ENCODE results near the gene RPTOR.

RPTOR gene

DNA sequence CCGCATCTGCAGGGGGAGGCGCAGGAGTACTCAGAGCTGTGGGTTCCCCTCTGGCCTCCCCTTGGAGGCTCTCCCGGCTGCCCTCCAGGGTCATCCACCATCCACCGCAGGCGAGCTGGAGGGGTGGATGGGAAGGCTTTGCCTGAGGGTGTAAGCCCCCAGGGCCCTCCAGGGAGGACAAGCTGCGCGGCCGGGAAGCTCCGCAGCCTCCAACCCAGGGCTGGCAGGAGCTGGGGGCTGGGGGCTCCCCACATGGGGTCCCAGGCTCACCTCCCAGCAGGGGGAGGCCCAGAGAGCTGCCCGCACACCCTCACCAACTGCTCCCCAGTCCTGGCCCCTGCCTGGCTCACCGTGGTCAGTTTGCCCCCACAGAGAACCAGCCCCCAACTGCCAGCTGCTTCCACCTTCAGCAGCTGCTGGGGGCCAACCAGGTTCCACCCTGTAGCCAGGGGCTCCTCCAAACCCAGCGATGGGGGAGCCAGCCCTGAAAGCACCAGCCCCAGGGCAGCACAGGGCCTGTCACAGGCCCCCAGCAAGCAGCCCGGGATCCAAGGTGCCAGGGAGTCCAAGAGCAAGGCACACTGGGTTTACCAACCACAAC is 427.2 kb downstream of the RPTOR start:
- no peak for DNase-seq

DNA sequence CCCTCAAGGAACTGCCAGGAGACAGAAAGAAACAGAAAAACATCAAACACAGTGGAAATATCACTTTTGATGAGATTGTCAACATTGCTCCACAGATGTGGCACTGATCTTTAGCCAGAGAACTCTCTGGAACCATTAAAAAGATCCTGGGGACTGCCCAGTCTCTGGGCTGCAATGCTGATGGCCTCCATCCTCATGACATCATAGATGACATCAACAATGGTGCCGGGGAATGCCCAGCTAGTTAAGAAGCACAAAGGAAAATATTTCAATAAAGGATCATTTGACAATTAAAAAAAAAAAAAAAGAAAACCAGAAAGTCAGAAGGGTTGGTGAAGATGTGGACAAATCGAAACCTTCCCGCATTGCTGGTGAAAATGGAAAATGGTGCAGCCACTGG is 432.1 kb downstream of the RPTOR start:
- no peak for DNase-seq

DNA sequence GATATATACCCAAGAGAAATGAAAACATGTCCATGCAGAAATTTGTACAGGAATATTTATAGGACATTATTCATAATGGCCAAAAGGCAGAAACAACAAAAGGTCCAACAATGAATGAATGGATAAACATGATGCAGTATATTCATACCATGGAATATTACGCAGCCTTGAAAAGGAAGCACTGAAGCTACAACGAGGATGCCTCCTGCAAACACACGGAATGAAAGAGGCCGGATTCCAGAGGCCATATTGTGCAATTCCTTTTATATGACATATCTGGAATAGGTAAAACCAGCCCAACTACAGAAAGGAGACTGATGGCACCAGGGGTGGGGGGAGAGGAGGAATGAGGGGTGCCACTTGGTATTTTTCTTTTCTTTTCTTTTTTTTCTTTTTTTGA is 432.5 kb downstream of the RPTOR start:
- DNase-seq = no peak

DNA sequence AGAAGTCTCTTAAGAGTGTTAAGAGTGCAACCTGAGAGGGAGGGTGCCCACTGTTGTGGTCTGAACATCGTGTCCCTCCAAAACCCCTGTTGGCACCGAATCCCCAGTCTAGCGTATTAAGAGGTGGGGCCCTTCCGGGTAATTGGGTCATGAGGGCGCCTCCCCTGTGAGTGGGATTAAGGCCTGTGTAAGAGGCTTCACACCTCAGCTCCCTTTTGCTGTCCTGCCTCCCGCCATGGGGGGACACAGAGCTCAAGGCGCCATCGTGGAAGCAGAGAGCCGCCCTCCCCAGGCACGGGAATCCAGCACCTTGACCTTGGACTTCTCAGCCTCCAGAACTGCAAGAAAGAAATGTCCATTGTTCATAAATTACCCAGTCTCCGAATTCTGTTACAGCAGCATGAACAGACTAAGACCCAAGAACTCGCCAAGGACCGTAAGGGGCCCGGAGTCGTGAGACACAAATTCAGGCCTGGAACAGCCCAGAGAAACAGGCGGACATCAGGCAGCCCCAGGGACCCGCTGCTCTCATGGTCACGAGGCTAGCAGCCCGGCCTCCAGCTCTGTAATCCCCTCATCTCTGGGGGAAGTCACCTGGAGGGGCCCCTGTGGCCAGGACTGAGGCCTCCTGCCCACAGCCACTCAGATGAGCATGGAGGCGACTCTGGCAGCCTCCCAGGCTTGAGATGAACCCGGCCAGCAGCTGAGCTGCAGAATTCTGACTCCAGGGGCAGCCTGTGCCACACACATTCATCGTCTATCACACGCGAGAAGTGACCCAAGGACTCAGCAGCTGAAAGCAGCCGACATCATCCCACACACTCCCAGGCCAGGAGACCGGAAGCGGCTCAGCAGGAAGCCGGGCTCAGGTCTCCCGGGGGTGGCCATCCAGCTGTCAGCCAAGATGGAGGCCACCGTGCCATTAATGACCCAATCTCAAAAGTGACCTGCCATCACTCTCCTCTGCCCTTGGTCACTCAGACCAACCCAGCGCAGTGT is 434.2 kb downstream of the RPTOR start:
- DNase-seq = no peak

DNA sequence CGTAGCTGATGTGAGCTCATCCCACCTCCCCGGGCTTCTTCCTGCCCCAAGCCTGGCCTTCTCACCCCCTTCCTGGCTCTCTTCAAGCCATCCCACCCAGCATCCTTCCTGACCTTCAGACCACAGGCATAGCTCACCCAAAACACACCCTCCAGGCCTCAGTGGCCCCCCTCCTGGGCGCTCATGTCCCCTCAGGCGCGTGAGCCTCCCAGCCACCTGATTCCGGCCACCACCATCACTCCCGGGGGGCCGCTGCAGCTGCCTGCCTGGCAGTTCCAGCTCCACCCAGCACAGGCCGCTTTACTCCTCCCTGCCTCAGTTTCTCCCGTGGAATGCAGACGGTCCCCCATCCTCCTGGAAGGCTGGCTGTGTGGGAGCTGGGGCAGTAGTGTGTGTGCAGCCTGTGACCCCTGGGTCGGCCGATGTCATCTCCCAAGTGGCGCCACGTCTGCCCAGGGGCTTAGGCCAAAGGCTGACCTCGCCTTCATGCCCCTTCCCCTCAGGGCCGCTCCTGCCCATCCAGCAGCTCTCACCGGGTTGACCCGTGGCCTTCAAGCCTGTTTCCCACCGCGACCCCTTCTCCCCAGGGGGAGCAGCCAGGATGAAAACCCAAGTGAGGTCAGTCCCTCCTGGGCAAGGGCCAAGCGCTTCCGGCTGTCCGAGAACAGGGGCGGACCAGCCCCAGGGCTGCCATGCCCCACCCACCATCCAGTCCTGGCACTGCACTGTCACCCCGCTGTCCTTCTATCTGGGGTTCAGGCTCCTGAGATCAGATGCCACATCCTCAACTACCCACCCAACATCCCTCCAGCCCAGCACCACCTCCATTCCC is 435.1 kb downstream of the RPTOR start:
- no peak for DNase-seq

DNA sequence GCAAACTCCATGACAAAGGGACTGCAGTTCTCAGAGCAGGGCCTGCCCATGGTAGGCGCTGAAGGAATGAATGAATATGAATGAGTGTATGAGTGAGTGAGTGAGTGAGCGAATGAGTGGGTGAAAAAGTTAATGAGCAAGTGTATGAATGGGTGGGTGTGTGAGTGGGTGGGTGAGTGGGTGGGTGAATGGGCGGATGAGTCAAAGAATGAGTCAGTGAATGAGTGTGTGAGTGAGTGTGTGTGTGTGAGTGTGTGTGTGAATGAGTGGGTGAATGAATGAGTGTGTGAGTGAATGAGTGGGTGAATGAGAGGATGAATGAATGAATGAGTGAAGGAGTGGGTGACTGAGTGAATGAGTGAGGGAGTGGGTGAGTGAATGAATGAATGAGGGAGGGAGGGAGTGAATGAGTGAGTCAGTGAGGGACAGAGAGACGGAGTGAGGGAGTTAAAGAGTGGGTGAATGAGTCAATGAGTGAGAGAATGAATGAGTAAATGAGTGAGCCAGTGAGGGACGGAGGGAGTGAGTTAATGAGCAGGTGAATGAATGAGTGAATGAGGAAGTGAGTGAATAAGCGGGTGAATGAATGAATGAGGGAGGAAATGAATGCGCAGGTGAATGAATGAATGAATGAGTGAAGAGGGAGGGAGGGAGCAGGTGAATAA is 435.9 kb downstream of the RPTOR start:
- DNase-seq = no peak

DNA sequence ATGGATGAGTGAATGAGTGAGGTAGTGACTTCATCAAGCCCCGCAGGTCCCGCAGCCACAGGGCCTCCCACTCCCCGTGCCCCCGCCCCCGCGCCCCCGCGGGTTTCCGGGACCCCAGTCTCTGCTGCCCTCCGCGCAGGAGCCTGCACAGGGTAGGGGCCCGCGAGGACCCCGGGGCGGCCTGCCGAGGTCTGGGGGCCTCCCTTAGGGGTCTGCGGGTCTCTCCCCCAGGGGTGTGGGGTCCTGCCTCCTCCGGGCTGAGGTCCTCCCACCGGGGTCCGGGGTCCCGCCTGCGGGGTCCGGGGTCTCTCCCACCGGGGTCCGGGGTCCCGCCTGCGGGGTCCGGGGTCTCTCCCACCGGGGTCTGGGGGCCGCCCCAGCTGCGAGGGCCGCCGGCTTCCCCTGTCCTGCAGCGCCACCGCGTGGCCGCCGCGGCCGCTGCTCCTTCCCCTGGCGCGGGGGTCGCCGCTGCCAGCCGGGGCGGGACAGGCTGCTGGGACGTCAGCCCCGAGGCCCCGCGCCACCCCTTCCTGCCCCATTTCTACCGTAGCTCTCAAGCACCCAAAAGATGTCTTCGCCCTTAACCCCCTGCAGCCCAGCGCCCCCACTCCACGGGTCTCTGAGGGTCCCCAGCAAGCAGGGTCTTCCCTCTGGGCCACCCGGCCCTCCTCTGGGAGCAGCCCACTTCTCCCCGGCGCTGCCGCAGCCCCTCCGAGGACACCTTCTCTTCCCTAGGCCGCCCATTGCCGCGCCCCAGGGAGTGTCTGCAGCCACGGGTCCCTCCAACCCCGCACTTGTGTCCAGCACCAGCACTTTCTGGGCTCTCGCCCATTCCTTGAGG is 436.6 kb downstream of the RPTOR start:
- no peak for DNase-seq

DNA sequence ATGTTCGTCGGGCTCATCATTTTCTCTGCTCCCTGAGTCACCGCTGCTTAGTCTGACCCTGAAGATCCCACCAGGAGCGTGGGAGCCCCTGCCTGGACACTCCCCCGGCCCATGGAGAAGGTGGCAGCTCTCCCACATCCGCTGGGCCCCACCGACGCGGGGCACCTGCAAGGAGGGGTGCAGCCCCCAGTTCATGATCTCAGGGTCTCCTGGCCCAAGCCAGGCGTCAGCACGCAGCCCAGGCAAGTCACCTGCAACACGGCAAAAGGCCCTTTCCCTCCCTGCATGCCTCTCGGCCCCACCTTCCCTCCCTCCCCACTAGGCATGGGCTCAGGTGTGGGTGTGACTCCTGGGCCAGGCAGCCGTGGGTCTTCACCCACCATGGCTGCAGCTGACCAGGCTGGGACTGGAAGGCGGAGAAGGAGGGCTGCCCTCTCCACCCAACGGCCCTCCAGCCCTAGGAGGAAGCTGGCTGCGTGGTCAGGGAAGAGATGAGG is 437.3 kb downstream of the RPTOR start:
- DNase-seq = no peak

DNA sequence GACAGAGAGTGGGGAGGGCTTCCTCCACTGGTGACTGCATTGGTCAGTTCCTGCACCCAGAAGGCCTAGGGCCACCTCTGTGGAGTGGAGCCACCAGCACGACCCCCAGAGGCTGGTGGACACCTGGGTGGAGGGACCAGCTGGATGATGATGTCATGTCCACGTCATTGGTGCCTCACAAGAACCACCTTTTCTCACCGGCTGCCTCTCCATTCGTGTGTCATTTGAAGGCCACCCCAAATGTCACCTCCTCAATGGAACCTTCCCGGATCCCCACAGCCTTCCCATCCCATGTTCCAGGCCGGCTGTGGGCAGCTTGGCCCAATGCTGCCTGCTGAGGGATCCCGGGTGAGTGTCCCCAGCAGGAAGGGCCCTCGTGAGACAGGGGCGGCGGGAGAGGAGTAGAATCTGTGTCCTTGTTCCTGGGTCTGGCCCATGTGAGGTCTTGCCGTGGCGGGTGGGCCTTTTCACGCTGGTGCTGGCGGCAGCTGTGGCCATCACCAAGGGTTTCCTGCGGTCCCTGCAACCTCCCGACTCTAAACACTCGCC is 437.9 kb downstream of the RPTOR start:
- DNase-seq = no peak

DNA sequence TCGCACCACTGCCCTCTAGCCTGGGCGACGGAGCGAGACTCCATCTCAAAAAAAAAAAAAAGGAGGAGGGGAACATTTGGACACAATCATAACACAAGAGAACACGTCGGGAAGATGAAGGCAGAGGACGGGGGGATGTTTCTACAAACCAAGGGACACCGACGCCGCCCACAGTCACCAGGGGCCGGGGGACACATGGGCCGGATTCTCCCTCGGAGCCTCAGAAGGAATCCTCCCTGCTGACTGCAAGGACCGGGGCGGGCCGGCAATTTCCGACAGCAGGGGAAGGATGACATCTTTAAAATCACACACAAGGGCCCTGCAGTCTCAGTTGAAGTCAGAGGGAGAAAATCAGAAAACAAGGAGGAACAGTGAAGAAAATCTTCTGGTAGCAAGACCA is 438.9 kb downstream of the RPTOR start:
- no peak for DNase-seq

DNA sequence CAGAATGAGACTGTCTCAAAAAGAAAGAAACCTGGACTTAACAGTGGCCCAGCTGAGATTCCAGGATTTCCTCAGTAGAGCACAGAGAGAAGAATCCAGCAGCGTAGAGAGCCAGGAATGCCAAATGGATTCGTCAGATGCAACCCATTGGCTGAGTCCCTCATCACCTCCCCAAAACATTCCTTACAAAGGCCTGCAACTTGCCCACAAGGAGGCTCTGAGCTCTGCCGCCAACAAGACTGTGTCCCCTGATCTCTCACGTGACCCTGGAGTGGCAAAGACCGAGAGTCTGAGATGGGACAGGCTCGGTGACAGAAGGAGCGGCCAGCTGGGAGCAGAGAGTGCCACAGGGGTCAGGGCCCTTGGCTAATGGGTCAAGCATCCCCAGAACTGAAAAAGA is 440.1 kb downstream of the RPTOR start:
- DNase-seq = no peak

DNA sequence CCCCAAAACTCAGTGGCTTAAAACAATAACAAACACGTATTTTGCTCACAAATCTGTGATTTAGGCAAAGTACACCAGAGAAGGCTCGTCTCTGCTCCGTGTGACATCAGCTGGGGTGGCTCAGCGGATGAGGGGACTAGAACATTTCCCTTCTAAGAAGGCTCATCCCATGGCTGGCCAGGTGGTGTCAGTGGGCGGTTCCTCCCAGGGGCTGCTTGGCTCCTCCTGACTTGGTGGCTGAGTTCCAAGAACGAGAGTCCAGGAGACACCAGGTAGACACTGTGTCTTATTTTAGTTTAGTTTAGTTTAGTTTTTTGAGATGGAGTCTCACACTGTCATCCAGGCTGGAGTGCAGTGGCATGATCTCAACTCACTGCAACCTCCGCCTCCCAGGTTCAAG is 441.4 kb downstream of the RPTOR start:
- no peak for DNase-seq

DNA sequence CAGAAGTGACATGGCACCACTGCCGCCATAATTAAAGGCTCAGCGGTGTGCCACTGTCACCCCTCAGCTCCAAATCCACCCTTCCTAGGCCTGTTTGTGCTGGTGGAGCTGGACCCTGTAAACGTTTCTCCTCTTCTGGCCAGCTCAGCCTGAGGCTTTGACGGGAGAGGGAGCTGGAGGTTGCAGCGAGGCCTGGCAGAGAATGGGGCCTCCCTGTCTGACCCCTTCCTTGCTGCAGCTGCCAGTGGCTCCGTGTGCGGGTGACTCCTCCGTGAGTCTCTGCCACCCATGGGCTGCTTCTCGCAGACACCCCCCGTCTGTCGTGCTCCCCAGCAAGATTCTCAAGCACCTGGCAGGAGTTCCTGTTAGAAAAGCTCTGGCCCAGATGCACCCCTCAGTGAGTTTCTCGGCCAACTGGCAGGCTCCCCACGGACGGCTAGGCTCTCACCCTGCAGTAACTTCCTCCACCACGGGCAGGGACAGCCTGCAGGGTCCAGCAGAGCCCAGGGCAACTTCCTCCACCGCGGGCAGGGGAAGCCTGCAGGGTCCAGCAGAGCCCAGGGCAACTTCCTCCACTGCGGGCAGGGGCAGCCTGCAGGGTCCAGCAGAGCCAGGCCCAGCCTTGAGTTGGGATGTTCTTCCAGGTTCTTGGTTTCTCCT is 442.3 kb downstream of the RPTOR start:
- no peak for DNase-seq

DNA sequence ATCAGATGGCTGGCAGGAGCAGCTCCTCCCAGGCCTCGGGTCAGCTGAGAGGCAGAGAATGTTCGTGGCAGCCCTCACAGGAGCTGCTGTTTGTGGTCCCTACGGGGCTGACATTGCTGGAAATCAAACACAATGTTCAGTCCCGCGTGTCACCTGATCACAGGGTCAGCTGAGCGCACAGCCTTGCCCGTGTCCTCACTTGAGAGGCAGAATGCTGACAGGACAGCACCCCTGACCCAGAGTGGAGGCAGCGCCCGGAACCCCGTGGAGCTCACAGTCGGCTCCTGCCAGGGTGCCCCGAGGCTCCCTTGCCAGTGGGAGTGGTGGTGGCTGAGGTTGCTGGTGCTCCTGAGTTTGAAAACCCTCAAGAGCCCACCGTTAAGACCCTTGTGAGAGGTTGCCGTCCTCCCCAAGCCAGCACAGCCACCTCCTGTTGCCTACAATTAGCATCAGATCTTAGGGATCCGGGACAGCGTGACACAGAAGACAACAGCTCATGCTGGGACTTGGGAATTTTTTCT is 443.4 kb downstream of the RPTOR start:
- DNase-seq = no peak

DNA sequence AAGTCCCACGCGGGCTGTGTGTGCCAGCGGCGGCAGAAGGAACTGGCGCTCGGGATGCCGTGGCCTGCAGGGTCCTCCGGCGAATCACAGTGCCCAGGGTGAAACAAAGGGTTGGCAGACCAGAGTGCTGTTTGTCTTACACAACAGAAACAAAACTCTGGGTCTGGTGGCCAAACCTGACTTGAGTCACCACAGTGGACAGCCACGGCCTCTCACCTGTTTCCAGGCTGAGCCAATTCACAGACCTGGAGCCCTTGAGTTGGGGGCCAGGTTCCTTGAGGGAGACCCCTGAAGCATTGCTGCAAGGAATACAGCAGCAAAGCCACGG is 444.9 kb downstream of the RPTOR start:
- DNase-seq = no peak

DNA sequence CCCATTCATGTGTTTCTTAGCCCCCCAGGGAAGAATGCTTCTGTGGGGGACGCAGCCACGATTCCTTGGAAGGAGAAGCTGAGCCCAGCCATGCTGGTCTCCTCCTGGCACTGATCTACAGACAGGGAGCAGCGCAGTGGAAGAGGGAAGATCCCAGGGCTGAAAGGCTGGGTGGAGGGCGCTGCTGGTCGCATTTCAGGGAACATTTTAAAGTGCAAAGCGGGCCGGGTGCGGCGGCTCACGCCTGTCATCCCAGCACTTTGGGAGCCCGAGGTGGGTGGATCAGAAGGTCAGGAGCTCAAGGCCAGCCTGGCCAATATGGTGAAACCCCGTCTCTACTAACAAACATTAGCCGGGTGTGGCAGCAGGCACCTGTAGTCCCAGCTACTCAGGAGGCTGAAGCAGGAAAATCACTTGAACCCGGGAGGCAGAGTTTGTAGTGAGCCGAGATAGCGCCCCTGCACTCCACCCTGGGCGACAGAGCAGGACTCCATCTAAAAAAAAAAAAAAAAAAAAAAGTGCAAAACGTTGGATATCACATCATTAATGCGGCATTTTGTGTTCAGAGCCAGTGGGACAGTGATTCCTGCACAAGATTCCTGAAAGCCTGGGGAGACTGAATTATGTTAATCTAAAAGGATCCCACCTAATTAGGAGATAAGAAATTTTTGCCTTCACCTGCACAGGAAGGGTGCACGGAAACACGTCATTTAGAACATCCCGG is 446.4 kb downstream of the RPTOR start:
- DNase-seq = no peak

DNA sequence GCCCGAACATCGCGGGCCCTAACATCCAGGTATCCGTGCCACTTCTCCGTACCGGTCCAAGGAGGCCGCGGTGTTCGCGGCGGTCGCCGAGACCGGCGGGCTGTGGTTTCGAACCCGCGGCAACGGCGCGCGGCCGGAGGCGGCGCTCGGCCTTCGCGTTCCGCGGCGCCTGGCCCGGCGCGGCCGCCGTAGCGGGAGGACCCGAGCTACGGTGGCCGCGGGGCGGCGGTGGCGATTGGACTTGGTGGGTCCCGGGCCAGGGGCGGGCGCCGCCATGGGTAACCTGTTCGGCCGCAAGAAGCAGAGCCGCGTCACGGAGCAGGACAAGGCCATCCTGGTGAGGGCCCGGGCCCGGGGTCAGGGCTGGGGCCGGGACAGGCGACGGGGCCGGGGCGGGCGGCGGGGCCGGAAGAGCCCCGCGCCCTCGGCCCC is 447.0 kb downstream of the RPTOR start, which contains the start of gene CHMP6:
TSS of gene CHMP6 (plus strand) at position 197 of the 432 bp plus-strand sequence. CDS start at position 275, 78 bp downstream.
- peak; percentile 12 for DNase-seq

DNA sequence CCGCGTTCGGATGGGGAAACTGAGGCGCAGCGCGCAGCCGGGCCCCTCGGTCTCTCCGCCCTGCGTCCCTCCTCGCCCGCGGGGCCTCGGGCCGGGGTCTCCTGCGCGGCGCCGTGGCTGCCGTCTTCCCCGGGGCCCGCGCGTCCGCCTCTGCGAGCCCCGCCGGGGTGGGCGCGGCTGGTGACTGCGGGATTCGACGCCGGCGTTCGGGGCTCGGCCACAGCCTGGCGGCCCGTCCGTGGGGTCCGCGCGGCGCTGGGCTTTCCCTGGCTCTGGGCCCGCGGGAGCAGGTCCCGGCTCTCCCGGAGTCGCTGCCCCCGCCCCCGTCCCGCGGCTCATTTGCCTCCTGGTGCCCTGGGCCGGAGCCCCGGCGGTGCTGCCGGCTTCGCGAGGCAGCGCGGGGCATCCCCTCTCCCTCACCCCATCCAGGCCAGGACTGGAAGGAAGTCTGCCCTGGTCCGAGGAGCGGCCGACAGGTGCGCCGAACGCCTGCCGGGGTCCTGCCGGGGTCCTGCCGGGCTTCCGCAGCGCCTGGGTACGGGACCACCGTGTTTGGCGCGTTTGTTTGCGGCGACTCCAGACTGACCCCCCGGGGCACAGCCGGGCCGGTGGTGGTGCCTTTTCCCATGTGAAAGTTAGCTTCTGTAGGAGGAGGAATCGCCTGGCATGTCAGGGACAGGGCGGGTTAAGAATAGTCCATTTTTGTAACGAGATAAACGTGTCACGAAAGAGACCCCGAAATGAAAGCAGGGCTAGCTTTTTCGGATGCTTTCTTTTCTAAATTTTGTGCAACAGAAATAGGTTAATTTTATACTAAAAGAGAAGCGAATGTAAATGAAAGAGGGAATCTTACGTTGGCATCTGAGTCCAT is 447.7 kb downstream of the RPTOR start:
- DNase-seq = no peak

All from DMS 273 treated with DMSO at 0.1 percent for 48 hours (cell line).